Measurements from ENCODE around the gene FHIT.

GRCh38 chr3:60344340-60344739 is 906.9 kb downstream of the FHIT start:
- TF ChIP-seq POLR2A (IDR thresholded peaks at IDR 0.05; ENCODE audit: low read depth, low read length), result no peak
- TF ChIP-seq TAF1 (IDR thresholded peaks at IDR 0.05; ENCODE audit: borderline replicate concordance, low read depth, low read length), result no peak

All from GM12892 (cell line).